ENCODE data around the gene LMCD1.

DNA sequence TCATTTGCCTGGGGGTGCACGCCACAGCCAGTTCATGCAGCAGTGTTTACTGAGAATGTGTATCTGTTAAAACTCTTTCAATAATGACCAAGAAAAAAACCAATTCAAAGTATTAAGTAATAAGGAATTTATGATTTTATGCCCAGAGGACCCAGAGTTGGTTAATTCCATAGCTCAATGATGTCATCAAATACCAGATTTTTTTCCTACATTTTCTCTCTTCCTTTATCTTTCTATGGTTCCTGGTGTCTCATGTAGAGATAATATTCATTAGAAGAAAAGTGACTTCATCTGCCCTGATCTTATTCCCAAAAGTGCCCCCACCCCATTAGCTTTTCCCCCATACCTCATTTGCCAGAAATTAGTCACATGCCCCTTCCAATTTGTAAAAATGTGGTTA lies 44.6 kb upstream of the LMCD1 start:
- no peak for TF ChIP-seq EZH2 (IDR thresholded peaks at IDR 0.05; ENCODE audit: borderline replicate concordance, insufficient read depth, low read depth, low read length, poor library complexity, severe bottlenecking)
- TF ChIP-seq, protein P1, sequence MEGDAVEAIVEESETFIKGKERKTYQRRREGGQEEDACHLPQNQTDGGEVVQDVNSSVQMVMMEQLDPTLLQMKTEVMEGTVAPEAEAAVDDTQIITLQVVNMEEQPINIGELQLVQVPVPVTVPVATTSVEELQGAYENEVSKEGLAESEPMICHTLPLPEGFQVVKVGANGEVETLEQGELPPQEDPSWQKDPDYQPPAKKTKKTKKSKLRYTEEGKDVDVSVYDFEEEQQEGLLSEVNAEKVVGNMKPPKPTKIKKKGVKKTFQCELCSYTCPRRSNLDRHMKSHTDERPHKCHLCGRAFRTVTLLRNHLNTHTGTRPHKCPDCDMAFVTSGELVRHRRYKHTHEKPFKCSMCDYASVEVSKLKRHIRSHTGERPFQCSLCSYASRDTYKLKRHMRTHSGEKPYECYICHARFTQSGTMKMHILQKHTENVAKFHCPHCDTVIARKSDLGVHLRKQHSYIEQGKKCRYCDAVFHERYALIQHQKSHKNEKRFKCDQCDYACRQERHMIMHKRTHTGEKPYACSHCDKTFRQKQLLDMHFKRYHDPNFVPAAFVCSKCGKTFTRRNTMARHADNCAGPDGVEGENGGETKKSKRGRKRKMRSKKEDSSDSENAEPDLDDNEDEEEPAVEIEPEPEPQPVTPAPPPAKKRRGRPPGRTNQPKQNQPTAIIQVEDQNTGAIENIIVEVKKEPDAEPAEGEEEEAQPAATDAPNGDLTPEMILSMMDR (IDR thresholded peaks at IDR 0.05) = no peak
